GM12878 (cell line): ENCODE results near the gene CPNE5. TPM values are rescaled to one million over a fixed set of nuclear protein-coding genes. Genes with fewer than 3 reads are reported as not detected.

Experiments used
- BHLHE40 ChIP-seq, 2 experiments: fragments of 450-650 bp in 1 of 2; IDR thresholded peaks; 2 replicates each; pipeline ENCODE4 v1.6.1; 2011 to 2017; ENCODE audit warnings: low read depth in 2 of 2, borderline replicate concordance in 1 of 2, improper control_type of control experiment in 1 of 2, low read length in 1 of 2, mild to moderate bottlenecking in 1 of 2
- IKZF1 ChIP-seq: fragments of 450-650 bp; conservative IDR thresholded peaks from 2 replicates; pipeline ENCODE4 v1.6.1; 2017; ENCODE audit warnings: antibody characterized with exemption, mild to moderate bottlenecking
- KDM1A ChIP-seq: fragments of 200-600 bp; sonication (generic); IDR thresholded peaks from 2 replicates; pipeline ENCODE4 v1.6.1; 2016; ENCODE audit warnings: borderline replicate concordance
- polyA plus RNA-seq, 11 experiments: library from polyadenylated mRNA; depleted of rRNA in 4 of 11; unstranded in 6 of 11; stranded (reverse) in 5 of 11; fragments of >200 nt; fragmentation: Nextera tagmentation in 4 of 11; fragmentation: Illumina TruSeq in 1 of 11; extraction: Ambion mirVana in 4 of 11; extraction: Trizol in 1 of 11; gene quantifications; 1 replicate in 1 of 11; 2 replicates in 10 of 11; pipeline versions ENCODE4 v1.2.1 to v1.2.3, GENCODE V29; 2011 to 2016; ENCODE audit warnings: inconsistent platforms in 2 of 11, missing spikeins in 2 of 11, low read depth in 1 of 11
- total RNA-seq, 4 experiments: library from RNA; depleted of rRNA in 3 of 4; stranded (reverse); fragments of >200 nt in 3 of 4; fragmentation: Illumina TruSeq in 1 of 4; extraction: Trizol in 1 of 4; gene quantifications; 2 replicates each; pipeline versions ENCODE4 v1.2.1 to v1.2.3, GENCODE V29; 2013 to 2021
- TF ChIP-seq, protein P1 (sequence below): fragments of 450-650 bp; formaldehyde crosslinking; IDR thresholded peaks from 2 replicates; pipeline ENCODE4 v1.4.0; 2022; ENCODE audit warnings: mild to moderate bottlenecking, moderate library complexity
- TF ChIP-seq, protein P2 (sequence below): fragments of 450-650 bp; IDR thresholded peaks from 2 replicates; pipeline ENCODE4 v1.6.1; 2017; ENCODE audit warnings: antibody characterized with exemption, mild to moderate bottlenecking, moderate library complexity
- TF ChIP-seq, protein P3 (sequence below): fragments of 450-650 bp; formaldehyde crosslinking; IDR thresholded peaks from 2 replicates; pipeline ENCODE4 v1.4.0; 2020; ENCODE audit warnings: mild to moderate bottlenecking, moderate library complexity
- TF ChIP-seq, protein P4 (sequence below): fragments of 450-650 bp; IDR thresholded peaks from 2 replicates; pipeline ENCODE4 v1.6.1; 2018; ENCODE audit warnings: mild to moderate bottlenecking, low read depth, moderate library complexity; ENCODE audit not compliant: partially characterized antibody

CPNE5 gene
- total and polyA plus RNA-seq, 10 of the 15 experiments (the other 5 are each of a cell fraction or from before 2014, with no cell fraction given) = 2.4 to 39.1 (median 18.2) TPM

DNA sequence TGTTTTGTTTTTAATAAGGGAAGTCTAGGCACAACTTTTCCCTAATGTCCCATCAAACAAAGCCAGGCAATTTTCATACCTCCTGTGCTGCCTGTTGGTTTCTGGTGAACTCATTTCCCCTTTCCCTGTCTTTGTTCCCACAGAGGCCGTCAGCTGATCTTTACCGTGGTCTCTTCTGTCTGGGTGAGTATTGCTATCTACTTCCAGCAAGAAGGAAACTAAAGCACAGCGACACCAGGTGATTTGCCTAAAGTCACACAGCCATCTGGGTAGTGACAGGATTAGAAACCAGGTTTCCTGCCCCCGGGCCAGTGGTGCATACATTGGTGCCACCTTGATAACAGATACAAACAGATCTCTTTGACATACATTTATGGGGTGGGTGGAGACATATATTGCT, 82.0 kb downstream of the CPNE5 start (continued):
- TF ChIP-seq, protein P1, sequence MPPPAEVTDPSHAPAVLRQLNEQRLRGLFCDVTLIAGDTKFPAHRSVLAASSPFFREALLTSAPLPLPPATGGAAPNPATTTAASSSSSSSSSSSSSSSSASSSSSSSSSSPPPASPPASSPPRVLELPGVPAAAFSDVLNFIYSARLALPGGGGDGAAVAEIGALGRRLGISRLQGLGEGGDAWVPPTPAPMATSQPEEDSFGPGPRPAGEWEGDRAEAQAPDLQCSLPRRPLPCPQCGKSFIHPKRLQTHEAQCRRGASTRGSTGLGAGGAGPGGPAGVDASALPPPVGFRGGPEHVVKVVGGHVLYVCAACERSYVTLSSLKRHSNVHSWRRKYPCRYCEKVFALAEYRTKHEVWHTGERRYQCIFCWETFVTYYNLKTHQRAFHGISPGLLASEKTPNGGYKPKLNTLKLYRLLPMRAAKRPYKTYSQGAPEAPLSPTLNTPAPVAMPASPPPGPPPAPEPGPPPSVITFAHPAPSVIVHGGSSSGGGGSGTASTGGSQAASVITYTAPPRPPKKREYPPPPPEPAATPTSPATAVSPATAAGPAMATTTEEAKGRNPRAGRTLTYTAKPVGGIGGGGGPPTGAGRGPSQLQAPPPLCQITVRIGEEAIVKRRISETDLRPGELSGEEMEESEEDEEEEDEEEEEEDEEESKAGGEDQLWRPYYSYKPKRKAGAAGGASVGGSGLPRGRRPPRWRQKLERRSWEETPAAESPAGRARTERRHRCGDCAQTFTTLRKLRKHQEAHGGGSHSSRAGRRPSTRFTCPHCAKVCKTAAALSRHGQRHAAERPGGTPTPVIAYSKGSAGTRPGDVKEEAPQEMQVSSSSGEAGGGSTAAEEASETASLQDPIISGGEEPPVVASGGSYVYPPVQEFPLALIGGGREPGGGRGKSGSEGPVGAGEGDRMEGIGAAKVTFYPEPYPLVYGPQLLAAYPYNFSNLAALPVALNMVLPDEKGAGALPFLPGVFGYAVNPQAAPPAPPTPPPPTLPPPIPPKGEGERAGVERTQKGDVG (CRISPR knock-in tag) = no peak
- TF ChIP-seq, protein P2, sequence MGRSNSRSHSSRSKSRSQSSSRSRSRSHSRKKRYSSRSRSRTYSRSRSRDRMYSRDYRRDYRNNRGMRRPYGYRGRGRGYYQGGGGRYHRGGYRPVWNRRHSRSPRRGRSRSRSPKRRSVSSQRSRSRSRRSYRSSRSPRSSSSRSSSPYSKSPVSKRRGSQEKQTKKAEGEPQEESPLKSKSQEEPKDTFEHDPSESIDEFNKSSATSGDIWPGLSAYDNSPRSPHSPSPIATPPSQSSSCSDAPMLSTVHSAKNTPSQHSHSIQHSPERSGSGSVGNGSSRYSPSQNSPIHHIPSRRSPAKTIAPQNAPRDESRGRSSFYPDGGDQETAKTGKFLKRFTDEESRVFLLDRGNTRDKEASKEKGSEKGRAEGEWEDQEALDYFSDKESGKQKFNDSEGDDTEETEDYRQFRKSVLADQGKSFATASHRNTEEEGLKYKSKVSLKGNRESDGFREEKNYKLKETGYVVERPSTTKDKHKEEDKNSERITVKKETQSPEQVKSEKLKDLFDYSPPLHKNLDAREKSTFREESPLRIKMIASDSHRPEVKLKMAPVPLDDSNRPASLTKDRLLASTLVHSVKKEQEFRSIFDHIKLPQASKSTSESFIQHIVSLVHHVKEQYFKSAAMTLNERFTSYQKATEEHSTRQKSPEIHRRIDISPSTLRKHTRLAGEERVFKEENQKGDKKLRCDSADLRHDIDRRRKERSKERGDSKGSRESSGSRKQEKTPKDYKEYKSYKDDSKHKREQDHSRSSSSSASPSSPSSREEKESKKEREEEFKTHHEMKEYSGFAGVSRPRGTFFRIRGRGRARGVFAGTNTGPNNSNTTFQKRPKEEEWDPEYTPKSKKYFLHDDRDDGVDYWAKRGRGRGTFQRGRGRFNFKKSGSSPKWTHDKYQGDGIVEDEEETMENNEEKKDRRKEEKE = no peak
- TF ChIP-seq IKZF1 (peak; percentile 62; the same call in 1 of the 2 replicates), KDM1A (no peak), BHLHE40 (IDR thresholded peaks at IDR 0.05; ENCODE audit: borderline replicate concordance in 1 of 2, low read depth in 2 of 2, low read length in 1 of 2) (peak in 1 of 2 experiments; percentile 1; a peak in 1 of 4 replicates)
- TF ChIP-seq, protein P3, sequence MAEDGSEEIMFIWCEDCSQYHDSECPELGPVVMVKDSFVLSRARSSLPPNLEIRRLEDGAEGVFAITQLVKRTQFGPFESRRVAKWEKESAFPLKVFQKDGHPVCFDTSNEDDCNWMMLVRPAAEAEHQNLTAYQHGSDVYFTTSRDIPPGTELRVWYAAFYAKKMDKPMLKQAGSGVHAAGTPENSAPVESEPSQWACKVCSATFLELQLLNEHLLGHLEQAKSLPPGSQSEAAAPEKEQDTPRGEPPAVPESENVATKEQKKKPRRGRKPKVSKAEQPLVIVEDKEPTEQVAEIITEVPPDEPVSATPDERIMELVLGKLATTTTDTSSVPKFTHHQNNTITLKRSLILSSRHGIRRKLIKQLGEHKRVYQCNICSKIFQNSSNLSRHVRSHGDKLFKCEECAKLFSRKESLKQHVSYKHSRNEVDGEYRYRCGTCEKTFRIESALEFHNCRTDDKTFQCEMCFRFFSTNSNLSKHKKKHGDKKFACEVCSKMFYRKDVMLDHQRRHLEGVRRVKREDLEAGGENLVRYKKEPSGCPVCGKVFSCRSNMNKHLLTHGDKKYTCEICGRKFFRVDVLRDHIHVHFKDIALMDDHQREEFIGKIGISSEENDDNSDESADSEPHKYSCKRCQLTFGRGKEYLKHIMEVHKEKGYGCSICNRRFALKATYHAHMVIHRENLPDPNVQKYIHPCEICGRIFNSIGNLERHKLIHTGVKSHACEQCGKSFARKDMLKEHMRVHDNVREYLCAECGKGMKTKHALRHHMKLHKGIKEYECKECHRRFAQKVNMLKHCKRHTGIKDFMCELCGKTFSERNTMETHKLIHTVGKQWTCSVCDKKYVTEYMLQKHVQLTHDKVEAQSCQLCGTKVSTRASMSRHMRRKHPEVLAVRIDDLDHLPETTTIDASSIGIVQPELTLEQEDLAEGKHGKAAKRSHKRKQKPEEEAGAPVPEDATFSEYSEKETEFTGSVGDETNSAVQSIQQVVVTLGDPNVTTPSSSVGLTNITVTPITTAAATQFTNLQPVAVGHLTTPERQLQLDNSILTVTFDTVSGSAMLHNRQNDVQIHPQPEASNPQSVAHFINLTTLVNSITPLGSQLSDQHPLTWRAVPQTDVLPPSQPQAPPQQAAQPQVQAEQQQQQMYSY (CRISPR knock-in tag) = no peak
- TF ChIP-seq, protein P4, sequence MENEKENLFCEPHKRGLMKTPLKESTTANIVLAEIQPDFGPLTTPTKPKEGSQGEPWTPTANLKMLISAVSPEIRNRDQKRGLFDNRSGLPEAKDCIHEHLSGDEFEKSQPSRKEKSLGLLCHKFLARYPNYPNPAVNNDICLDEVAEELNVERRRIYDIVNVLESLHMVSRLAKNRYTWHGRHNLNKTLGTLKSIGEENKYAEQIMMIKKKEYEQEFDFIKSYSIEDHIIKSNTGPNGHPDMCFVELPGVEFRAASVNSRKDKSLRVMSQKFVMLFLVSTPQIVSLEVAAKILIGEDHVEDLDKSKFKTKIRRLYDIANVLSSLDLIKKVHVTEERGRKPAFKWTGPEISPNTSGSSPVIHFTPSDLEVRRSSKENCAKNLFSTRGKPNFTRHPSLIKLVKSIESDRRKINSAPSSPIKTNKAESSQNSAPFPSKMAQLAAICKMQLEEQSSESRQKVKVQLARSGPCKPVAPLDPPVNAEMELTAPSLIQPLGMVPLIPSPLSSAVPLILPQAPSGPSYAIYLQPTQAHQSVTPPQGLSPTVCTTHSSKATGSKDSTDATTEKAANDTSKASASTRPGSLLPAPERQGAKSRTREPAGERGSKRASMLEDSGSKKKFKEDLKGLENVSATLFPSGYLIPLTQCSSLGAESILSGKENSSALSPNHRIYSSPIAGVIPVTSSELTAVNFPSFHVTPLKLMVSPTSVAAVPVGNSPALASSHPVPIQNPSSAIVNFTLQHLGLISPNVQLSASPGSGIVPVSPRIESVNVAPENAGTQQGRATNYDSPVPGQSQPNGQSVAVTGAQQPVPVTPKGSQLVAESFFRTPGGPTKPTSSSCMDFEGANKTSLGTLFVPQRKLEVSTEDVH = no peak
- TF ChIP-seq, all 136 proteins: peak for 15
